ENCODE data around the gene SEC24B.
"Not testable (repeated sequence)": the region's sequence is repeated elsewhere in the genome, so short reads cannot be mapped to it uniquely, and the experiment has no call there.

SEC24B gene

DNA sequence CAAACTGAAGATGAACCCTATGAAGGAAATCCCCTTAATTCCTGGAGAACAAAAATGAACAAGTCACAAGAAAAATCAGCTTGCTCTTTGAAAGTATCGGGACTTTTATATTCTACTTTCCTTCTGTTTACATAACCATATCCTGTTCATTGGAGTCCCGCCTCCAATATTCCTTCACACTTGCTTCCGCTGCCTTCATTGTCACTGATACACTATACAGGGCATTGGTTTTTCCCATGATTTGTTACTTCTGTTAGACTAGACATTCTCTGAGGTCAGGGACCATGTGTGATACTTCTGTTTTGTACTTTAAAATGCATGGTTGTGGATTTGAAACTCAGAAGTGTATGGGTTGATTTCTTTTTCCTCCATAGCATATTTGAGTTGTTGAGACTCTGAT, 145.2 kb downstream of the SEC24B start:
- no peak for DNase-seq (ENCODE audit: low spot score)

GRCh38 chr4:109579997-109580396, 146.4 kb downstream of the SEC24B start:
- not testable (repeated sequence) for DNase-seq (ENCODE audit: low spot score)

- no peak for DNase-seq (ENCODE audit: low spot score)
Measured at GRCh38 chr4:109588176-109588575, 154.6 kb downstream of the SEC24B start.

- DNase-seq (ENCODE audit: low spot score), result no peak
Measured at GRCh38 chr4:109589119-109589518, 155.5 kb downstream of the SEC24B start.

GRCh38 chr4:109589605-109590004, 156.0 kb downstream of the SEC24B start:
- no peak for DNase-seq (ENCODE audit: low spot score)
